Endothelial cell (in vitro differentiated cells): Measurements from ENCODE around the gene CXCR3. TPM values are rescaled to one million over a fixed set of nuclear protein-coding genes. Genes with fewer than 3 reads are reported as not detected.

Experiments
- DNase-seq: peaks from one replicate; pipeline ENCODE4 v3.0.0; 2021; ENCODE audit warnings: low spot score
- H3K27ac Mint-ChIP-seq: one replicate; pipeline ENCODE4 v1.8.0; 2021; ENCODE audit warnings: mixed read lengths, inconsistent platforms; ENCODE audit not compliant: unreplicated experiment
- H3K27me3 Mint-ChIP-seq: one replicate; pipeline ENCODE4 v1.8.0; 2021; ENCODE audit warnings: mild to moderate bottlenecking, moderate library complexity, mixed read lengths, inconsistent platforms; ENCODE audit not compliant: unreplicated experiment
- H3K36me3 Mint-ChIP-seq: one replicate; pipeline ENCODE4 v1.8.0; 2021; ENCODE audit warnings: mild to moderate bottlenecking, low read depth, mixed read lengths, inconsistent platforms; ENCODE audit not compliant: unreplicated experiment
- H3K4me1 Mint-ChIP-seq: one replicate; pipeline ENCODE4 v1.8.0; 2021; ENCODE audit warnings: mild to moderate bottlenecking, mixed read lengths, inconsistent platforms; ENCODE audit not compliant: unreplicated experiment
- H3K4me3 Mint-ChIP-seq: one replicate; pipeline ENCODE4 v1.8.0; 2021; ENCODE audit warnings: mild to moderate bottlenecking, mixed read lengths, inconsistent platforms; ENCODE audit not compliant: unreplicated experiment
- H3K9me3 Mint-ChIP-seq: one replicate; pipeline ENCODE4 v1.8.0; 2021; ENCODE audit warnings: mixed read lengths, inconsistent platforms; ENCODE audit not compliant: unreplicated experiment
- CTCF ChIP-seq: fragments of 200-600 bp; sonication (generic); IDR thresholded peaks from one replicate; pipeline ENCODE4 v1.5.0; 2021; ENCODE audit warnings: antibody characterized with exemption; ENCODE audit not compliant: unreplicated experiment
- total RNA-seq: library from RNA; stranded (reverse); fragmentation: NEBNext Ultra II Directional; extraction: Animal tissue kit (Norgen Biotek cat#: 25700); gene quantifications from one replicate; pipeline ENCODE4 v1.2.1, GENCODE V29; 2021; ENCODE audit not compliant: unreplicated experiment

CXCR3 gene
- total RNA-seq, 1 donor from 2014 or later, result 0.54 TPM

- no peaks in the 10 kb centered on the region for H3K4me1 Mint-ChIP-seq
- TF ChIP-seq CTCF, result no peak
- peaks cover 2% of the 10 kb centered on the region for H3K27me3 Mint-ChIP-seq
- H3K9me3 Mint-ChIP-seq, result no peaks in the 10 kb centered on the region
- no peaks in the 10 kb centered on the region for H3K36me3 Mint-ChIP-seq
- no peak overlapping the region for H3K4me3 Mint-ChIP-seq
- H3K27ac Mint-ChIP-seq, result no peak overlapping the region
- DNase-seq, result no peak
Observed at GRCh38 chrX:71637253-71637618, 18.9 kb upstream of the CXCR3 start.

- H3K27me3 Mint-ChIP-seq, result no peaks in the 10 kb centered on the region
- no peak for TF ChIP-seq CTCF
- no peak overlapping the region for H3K4me3 Mint-ChIP-seq
- no peak for DNase-seq
- H3K4me1 Mint-ChIP-seq, result no peaks in the 10 kb centered on the region
- H3K27ac Mint-ChIP-seq, result no peak overlapping the region
- no peaks in the 10 kb centered on the region for H3K9me3 Mint-ChIP-seq
- no peaks in the 10 kb centered on the region for H3K36me3 Mint-ChIP-seq
Observed at GRCh38 chrX:71636438-71637252, 18.3 kb upstream of the CXCR3 start.

DNA sequence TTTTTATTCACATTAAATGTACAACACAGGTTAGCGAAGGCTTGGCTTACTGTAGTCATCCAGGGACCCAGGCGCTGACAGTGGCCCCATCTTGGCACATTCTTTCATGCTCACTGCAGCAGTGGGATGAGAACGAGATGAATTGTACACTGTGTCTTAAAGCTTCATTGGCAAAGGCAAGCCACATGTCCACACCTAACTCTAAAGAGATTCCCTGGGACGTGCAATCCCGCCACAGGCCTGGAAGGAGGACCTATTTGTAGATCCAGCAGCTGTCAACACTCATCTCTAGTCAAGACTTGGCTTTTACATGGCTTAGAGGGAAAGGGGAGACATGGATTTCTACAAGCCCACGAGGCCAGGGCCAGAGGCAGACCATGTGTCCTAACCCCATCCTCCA lies 16.1 kb upstream of the CXCR3 start:
- H3K27me3 Mint-ChIP-seq, result no peaks in the 10 kb centered on the region
- no peaks in the 10 kb centered on the region for H3K36me3 Mint-ChIP-seq
- no peak for TF ChIP-seq CTCF
- H3K4me3 Mint-ChIP-seq, result no peak overlapping the region
- no peaks in the 10 kb centered on the region for H3K4me1 Mint-ChIP-seq
- H3K9me3 Mint-ChIP-seq, result no peaks in the 10 kb centered on the region
- H3K27ac Mint-ChIP-seq, result no peak overlapping the region
- no peak for DNase-seq

GRCh38 chrX:71632923-71633657 lies 14.8 kb upstream of the CXCR3 start:
- no peak for TF ChIP-seq CTCF
- Mint-ChIP-seq H3K9me3 (no peaks in the 10 kb centered on the region), H3K27me3 (no peaks in the 10 kb centered on the region), H3K4me3 (no peak overlapping the region), H3K4me1 (no peaks in the 10 kb centered on the region), H3K27ac (no peak overlapping the region), H3K36me3 (no peaks in the 10 kb centered on the region)
- DNase-seq, result no peak

- TF ChIP-seq CTCF, result no peak
- Mint-ChIP-seq H3K27me3 (no peaks in the 10 kb centered on the region), H3K9me3 (no peaks in the 10 kb centered on the region), H3K4me1 (no peaks in the 10 kb centered on the region), H3K36me3 (no peaks in the 10 kb centered on the region), H3K4me3 (no peak overlapping the region), H3K27ac (no peak overlapping the region)
- no peak for DNase-seq
Observed at GRCh38 chrX:71629467-71629866, 11.2 kb upstream of the CXCR3 start.
